PC-3 (cell line): Measurements from ENCODE around the gene MCM7. TPM values are rescaled to one million over a fixed set of nuclear protein-coding genes. Genes with fewer than 3 reads are reported as not detected.

Experiments used
- ATAC-seq: fragments of 200-7000 bp; cut with Tn5 transposase; 2 replicates; pipeline ENCODE4 v1.9.1; 2020; ENCODE audit warnings: mild to moderate bottlenecking, moderate library complexity
- BruUV-seq: library from RNA; stranded (reverse); fragments of 400-500 nt; replicated peaks from 2 replicates; lab custom pipeline; 2021; lab: Mats Ljungman, UMichigan
- CTCF ChIA-PET: fragments of 300-600 bp; sonication (Branson Sonifier 250); formaldehyde crosslinking; loops from one replicate; lab custom pipeline; 2022; ENCODE audit warnings: antibody characterized with exemption; lab: Charles Lee
- POLR2A ChIA-PET: fragments of 300-600 bp; sonication (Branson Sonifier 250); formaldehyde crosslinking; loops from one replicate; lab custom pipeline; 2022; ENCODE audit warnings: antibody characterized with exemption; ENCODE audit not compliant: unreplicated experiment; lab: Charles Lee
- DNase-seq: peaks from one replicate; pipeline ENCODE4 v3.0.0-alpha.2; 2015
- H2AFZ ChIP-seq: fragments of 300-600 bp; sonication (generic); 2 replicates; pipeline ENCODE4 v1.6.0; 2016; ENCODE audit warnings: antibody characterized with exemption, low read length
- H3F3A ChIP-seq: fragments of 300-600 bp; sonication (generic); one replicate; pipeline ENCODE4 v1.6.0; 2017; ENCODE audit warnings: antibody characterized with exemption, low read length, control low read depth, mild to moderate bottlenecking; ENCODE audit not compliant: unreplicated experiment
- H3K27ac ChIP-seq: fragments of 300-600 bp; sonication (generic); 2 replicates; pipeline ENCODE4 v1.5.1; 2016; ENCODE audit warnings: mild to moderate bottlenecking, low read length
- H3K27me3 ChIP-seq: fragments of 300-600 bp; sonication (generic); 2 replicates; pipeline ENCODE4 v1.6.1; 2016; ENCODE audit warnings: low read length, mixed read lengths
- H3K36me3 ChIP-seq: fragments of 300-600 bp; sonication (generic); 2 replicates; pipeline ENCODE4 v1.6.1; 2016; ENCODE audit warnings: low read depth, mixed run types, low read length, mixed read lengths
- H3K4me1 ChIP-seq: fragments of 300-600 bp; sonication (generic); 2 replicates; pipeline ENCODE4 v1.5.1; 2016; ENCODE audit warnings: low read length; ENCODE audit not compliant: insufficient read depth
- H3K4me2 ChIP-seq: fragments of 300-600 bp; sonication (generic); 2 replicates; pipeline ENCODE4 v1.6.0; 2016; ENCODE audit warnings: low read length
- H3K4me3 ChIP-seq: fragments of 300-600 bp; sonication (generic); 2 replicates; pipeline ENCODE4 v1.5.1; 2016; ENCODE audit warnings: mild to moderate bottlenecking, low read length, mixed read lengths
- H3K79me2 ChIP-seq: fragments of 300-600 bp; sonication (generic); 2 replicates; pipeline ENCODE4 v1.6.1; 2017; ENCODE audit warnings: low read length, mixed read lengths
- H3K9ac ChIP-seq: fragments of 300-600 bp; sonication (generic); 2 replicates; pipeline ENCODE4 v1.6.0; 2016; ENCODE audit warnings: mild to moderate bottlenecking, low read length
- H3K9me2 ChIP-seq: fragments of 300-600 bp; sonication (generic); replicated peaks from 2 replicates; pipeline ENCODE4 v1.6.1; 2016; ENCODE audit warnings: mixed run types, low read length, mixed read lengths
- H3K9me3 ChIP-seq: fragments of 300-600 bp; sonication (generic); 2 replicates; pipeline ENCODE4 v1.6.1; 2016; ENCODE audit warnings: low read length, mixed read lengths
- H4K20me1 ChIP-seq: fragments of 300-600 bp; sonication (generic); 2 replicates; pipeline ENCODE4 v1.6.1; 2016; ENCODE audit warnings: low read length, mixed read lengths
- EZH2 ChIP-seq: fragments of 300-600 bp; sonication (generic); IDR thresholded peaks from one replicate; pipeline ENCODE4 v1.6.1; 2017; ENCODE audit warnings: antibody characterized with exemption, mild to moderate bottlenecking, low read length; ENCODE audit not compliant: unreplicated experiment
- EZH2phosphoT487 ChIP-seq: fragments of 300-600 bp; sonication (generic); IDR thresholded peaks from 2 replicates; pipeline ENCODE4 v1.6.1; 2018; ENCODE audit warnings: mild to moderate bottlenecking, antibody characterized with exemption, low read length, borderline replicate concordance
- intact Hi-C: fragments of 100-400 bp; cut with micrococcal nuclease; formaldehyde crosslinking; loops from 2 replicates; pipeline ENCODE4 v1.9.0; 2023
- total RNA-seq: library from RNA; depleted of rRNA; stranded (reverse); fragments of >200 nt; gene quantifications from 2 replicates; pipeline ENCODE4 v1.2.3, GENCODE V29; 2014
- TF ChIP-seq, protein P1 (sequence below): fragments of 300-600 bp; sonication (generic); conservative IDR thresholded peaks from 2 replicates; pipeline ENCODE4 v1.5.1; 2017; ENCODE audit warnings: antibody characterized with exemption, low read depth, mild to moderate bottlenecking, low read length

MCM7 gene
- total RNA-seq, 1 experiment from 2014 or later: 208 TPM

DNA sequence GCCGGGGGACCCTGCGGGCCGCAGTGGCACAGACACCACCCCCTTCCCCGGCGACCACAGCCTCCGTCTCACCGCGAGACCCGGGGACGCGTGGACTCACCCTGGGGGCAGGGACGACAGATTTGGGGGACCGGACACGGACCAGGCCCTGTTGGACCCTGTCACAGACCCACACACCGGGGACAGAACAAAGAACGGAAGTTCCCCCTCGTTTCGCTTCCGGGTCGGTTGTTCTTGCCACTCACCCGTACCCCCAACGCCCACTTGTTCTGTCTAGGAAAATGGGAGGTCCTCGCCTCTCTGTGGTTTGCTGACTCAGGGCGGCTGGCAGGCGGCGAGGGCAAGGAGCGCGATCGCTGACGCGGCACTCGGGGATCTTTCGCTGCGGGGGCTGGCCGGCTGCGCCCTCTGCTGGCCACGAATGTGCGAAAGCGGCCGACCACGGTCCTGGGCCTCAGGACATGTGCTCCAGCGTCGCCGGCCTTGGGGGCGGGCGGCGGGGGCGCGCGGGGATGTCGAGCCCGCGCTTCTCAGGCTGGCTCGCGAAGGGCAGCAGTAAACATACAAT is 19.6 kb downstream of the MCM7 start, which contains the start of gene ZNF3:
ZNF3 (minus strand) TSS at position 189 of the 568 bp plus-strand sequence. CDS start 4,366 bp downstream, outside the sequence.
- H3K27me3 ChIP-seq: no peaks in the 10 kb centered on the region
- DNase-seq (peak; percentile 98), ATAC-seq (peak; percentile 80)
- no TSS peak for BruUV-seq
- 0 out of 2 replicates have a peak, but pooled peaks cover 6% of the 10 kb centered on the region for H4K20me1 ChIP-seq
- H3K9me2 ChIP-seq: no peaks in the 10 kb centered on the region
- H3K9me3 ChIP-seq: no peaks in the 10 kb centered on the region
- peaks cover 13% of the 10 kb centered on the region for H3K4me1 ChIP-seq
- POLR2A ChIA-PET: interaction anchor here (1.1 kb wide), 2 partner anchors 18 to 20 kb away, joined by 9 to 30 read pairs; partner anchors contain the start of genes AP4M1 and MCM7
- H2AFZ ChIP-seq: peak within 1 kb of the TSS; percentile 61
- H3K4me3 ChIP-seq: peak within 1 kb of the TSS; percentile 100
- H3K27ac ChIP-seq: peak within 1 kb of the TSS; percentile 53
- CTCF ChIA-PET: no interaction called here
- H3K4me2 ChIP-seq: peak within 1 kb of the TSS; percentile 84
- peak within 1 kb of the TSS; percentile 95 for H3K9ac ChIP-seq
- peaks cover 21% of the 10 kb centered on the region for H3K36me3 ChIP-seq
- H3K79me2 ChIP-seq: peaks cover 47% of the 10 kb centered on the region
- no peaks in the 10 kb centered on the region for H3F3A ChIP-seq
- intact Hi-C loops: loop anchor here (1.0 to 5.0 kb wide), 3 partner anchors 46 to 674 kb away; partner anchors contain the start of genes BUD31, MBLAC1 and PDAP1
- TF ChIP-seq EZH2: no peak
- TF ChIP-seq, protein P1, sequence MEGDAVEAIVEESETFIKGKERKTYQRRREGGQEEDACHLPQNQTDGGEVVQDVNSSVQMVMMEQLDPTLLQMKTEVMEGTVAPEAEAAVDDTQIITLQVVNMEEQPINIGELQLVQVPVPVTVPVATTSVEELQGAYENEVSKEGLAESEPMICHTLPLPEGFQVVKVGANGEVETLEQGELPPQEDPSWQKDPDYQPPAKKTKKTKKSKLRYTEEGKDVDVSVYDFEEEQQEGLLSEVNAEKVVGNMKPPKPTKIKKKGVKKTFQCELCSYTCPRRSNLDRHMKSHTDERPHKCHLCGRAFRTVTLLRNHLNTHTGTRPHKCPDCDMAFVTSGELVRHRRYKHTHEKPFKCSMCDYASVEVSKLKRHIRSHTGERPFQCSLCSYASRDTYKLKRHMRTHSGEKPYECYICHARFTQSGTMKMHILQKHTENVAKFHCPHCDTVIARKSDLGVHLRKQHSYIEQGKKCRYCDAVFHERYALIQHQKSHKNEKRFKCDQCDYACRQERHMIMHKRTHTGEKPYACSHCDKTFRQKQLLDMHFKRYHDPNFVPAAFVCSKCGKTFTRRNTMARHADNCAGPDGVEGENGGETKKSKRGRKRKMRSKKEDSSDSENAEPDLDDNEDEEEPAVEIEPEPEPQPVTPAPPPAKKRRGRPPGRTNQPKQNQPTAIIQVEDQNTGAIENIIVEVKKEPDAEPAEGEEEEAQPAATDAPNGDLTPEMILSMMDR: peak; percentile 89

DNA sequence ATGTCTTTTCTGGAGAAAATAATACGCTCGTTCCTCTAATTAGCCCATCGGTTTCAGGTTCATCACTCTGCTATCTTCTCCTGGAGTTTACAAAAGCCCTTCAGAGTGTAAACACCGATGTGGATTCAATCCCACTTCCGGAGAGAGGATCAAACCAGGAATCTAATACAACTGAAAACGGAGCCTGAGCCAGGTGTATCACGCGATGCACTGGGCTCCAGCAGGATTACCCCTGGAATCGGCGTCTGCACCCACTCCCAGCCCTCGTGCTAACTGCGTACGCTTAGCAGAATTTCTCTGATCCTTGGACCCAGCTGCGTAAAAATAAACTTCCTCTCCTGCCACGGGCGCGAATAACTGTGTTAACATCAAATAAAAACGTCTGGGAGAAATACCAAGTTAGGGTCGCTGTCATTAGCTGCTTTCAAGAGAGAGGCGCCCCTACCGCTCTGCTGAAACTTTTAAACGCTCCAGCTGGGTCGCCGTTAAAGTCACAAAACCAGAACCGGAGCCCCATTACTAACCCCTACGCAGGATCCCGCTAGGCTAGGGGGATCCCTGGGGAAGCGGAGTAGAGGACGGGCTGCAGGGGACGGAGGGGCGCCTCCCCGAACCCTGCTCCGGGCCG is 20.2 kb downstream of the MCM7 start:
- Histone ChIP-seq H3K27me3 (no peaks in the 10 kb centered on the region), H3K36me3 (peaks cover 25% of the 10 kb centered on the region), H4K20me1 (0 out of 2 replicates have a peak, but pooled peaks cover 6% of the 10 kb centered on the region), H3K9me2 (no peaks in the 10 kb centered on the region), H3K4me3 (peak overlapping the region; percentile 100), H3K79me2 (peaks cover 47% of the 10 kb centered on the region), H3K4me1 (peaks cover 13% of the 10 kb centered on the region), H3K27ac (peak overlapping the region; percentile 44), H3F3A (no peaks in the 10 kb centered on the region), H2AFZ (peak overlapping the region; percentile 61), H3K4me2 (peak overlapping the region; percentile 84), H3K9ac (peak overlapping the region; percentile 95), H3K9me3 (no peaks in the 10 kb centered on the region)
- intact Hi-C loops: loop anchor here (1.0 to 5.0 kb wide), 3 partner anchors 46 to 674 kb away; partner anchors contain the start of genes BUD31, MBLAC1 and PDAP1
- DNase-seq: peak; percentile 25
- BruUV-seq: TSS peak; percentile 51
- ChIA-PET POLR2A (no interaction called here), CTCF (no interaction called here)
- TF ChIP-seq EZH2 (no peak), EZH2phosphoT487 (no peak)
- TF ChIP-seq, protein P1: no peak
- peak; percentile 28; the same call in 1 of the 2 replicates for ATAC-seq
